H1 (cell line): ENCODE data around the gene PBX3. TPM values are rescaled to one million over a fixed set of nuclear protein-coding genes. Genes with fewer than 3 reads are reported as not detected.

ENCODE experiments used
- CTCF ChIA-PET: fragments of 300-600 bp; sonication (Branson Sonifier 250); formaldehyde crosslinking; loops from one replicate; lab custom pipeline; 2021; ENCODE audit not compliant: partially characterized antibody; lab: Charles Lee
- POLR2A ChIA-PET: fragments of 300-600 bp; sonication (Branson Sonifier 250); formaldehyde crosslinking; loops from one replicate; lab custom pipeline; 2021; ENCODE audit warnings: inconsistent platforms; ENCODE audit not compliant: partially characterized antibody; lab: Charles Lee
- DNase-seq, 2 experiments: peaks; one replicate each; pipeline versions ENCODE4 v3.0.0 to v3.0.0-alpha.2; 2010 to 2022; ENCODE audit warnings: low spot score in 2 of 2, low read depth in 1 of 2, mixed read lengths in 1 of 2
- FAIRE-seq: peaks from 2 replicates; lab custom pipeline; 2011; peaks lifted over from hg19 to GRCh38; lab: Jason Lieb, UNC
- H2AFZ ChIP-seq: 2 replicates; pipeline ENCODE4 v1.8.1; 2012; ENCODE audit warnings: low read length, inconsistent platforms
- H2AK5ac ChIP-seq: 2 replicates; pipeline ENCODE4 v1.6.1; 2013; ENCODE audit warnings: low read depth, low read length
- H2BK120ac ChIP-seq: replicated peaks from 2 replicates; pipeline ENCODE3; 2013; ENCODE audit warnings: low read depth, low read length, inconsistent platforms
- H2BK12ac ChIP-seq: 2 replicates; pipeline ENCODE4 v1.6.1; 2013; ENCODE audit warnings: low read depth, low read length
- H2BK15ac ChIP-seq: 2 replicates; pipeline ENCODE4 v1.6.1; 2013; ENCODE audit warnings: low read length
- H2BK20ac ChIP-seq: 2 replicates; pipeline ENCODE4 v1.6.1; 2013; ENCODE audit warnings: low read length
- H2BK5ac ChIP-seq: 2 replicates; pipeline ENCODE4 v1.6.1; 2013; ENCODE audit warnings: low read depth, low read length
- H3K14ac ChIP-seq: 2 replicates; pipeline ENCODE4 v1.6.1; 2013; ENCODE audit warnings: inconsistent platforms; ENCODE audit not compliant: insufficient read length
- H3K18ac ChIP-seq: 2 replicates; pipeline ENCODE4 v1.6.1; 2013; ENCODE audit warnings: low read length; ENCODE audit errors: extremely low read depth
- H3K23ac ChIP-seq: 2 replicates; pipeline ENCODE4 v1.6.1; 2013; ENCODE audit warnings: inconsistent platforms; ENCODE audit not compliant: insufficient read length
- H3K23me2 ChIP-seq: 2 replicates; pipeline ENCODE4 v1.6.1; 2013; ENCODE audit warnings: low read depth, low read length
- H3K27ac ChIP-seq: 2 replicates; pipeline ENCODE4 v1.6.1; 2011; ENCODE audit warnings: low read depth, low read length, inconsistent platforms
- H3K27me3 ChIP-seq, 4 experiments: replicated peaks in 1 of 4; 1 replicate in 1 of 4; 2 replicates in 3 of 4; pipeline versions ENCODE4 v1.6.1 to v1.8.1; 2011 to 2013; ENCODE audit warnings: low read length in 3 of 4, mild to moderate bottlenecking in 3 of 4, inconsistent platforms in 2 of 4, mixed read lengths in 2 of 4, moderate library complexity in 1 of 4; ENCODE audit not compliant: control insufficient read depth in 3 of 4, insufficient read depth in 3 of 4; ENCODE audit errors: extremely low read depth in 1 of 4
- H3K36me3 ChIP-seq, 4 experiments: 2 replicates each; pipeline versions ENCODE4 v1.6.1 to v1.8.1; 2011 to 2013; ENCODE audit warnings: mild to moderate bottlenecking in 4 of 4, low read length in 3 of 4, moderate library complexity in 2 of 4, control low read depth in 1 of 4, inconsistent platforms in 1 of 4; ENCODE audit not compliant: insufficient read depth in 4 of 4, control insufficient read depth in 2 of 4
- H3K4ac ChIP-seq: replicated peaks from 2 replicates; pipeline ENCODE3; 2013; ENCODE audit warnings: low read length, low read depth, mixed read lengths, inconsistent platforms; ENCODE audit not compliant: insufficient read length
- H3K4me1 ChIP-seq, 4 experiments: replicated peaks in 1 of 4; 1 replicate in 1 of 4; 2 replicates in 3 of 4; pipeline versions ENCODE4 v1.6.1 to v1.8.1; 2011 to 2013; ENCODE audit warnings: low read length in 3 of 4, inconsistent platforms in 2 of 4, mixed read lengths in 1 of 4; ENCODE audit not compliant: insufficient read depth in 4 of 4, control insufficient read depth in 3 of 4
- H3K4me2 ChIP-seq, 2 experiments: 2 replicates each; pipeline versions ENCODE4 v1.6.1 to v1.8.1; 2011 to 2013; ENCODE audit warnings: low read depth in 2 of 2, low read length in 2 of 2, control low read depth in 1 of 2, inconsistent platforms in 1 of 2, mild to moderate bottlenecking in 1 of 2; ENCODE audit not compliant: insufficient read depth in 1 of 2
- H3K4me3 ChIP-seq, 4 experiments: fragments of 200-600, 300-600 bp in 1 of 4; sonication (generic), shearing (Covaris generic), sonication (Bioruptor Twin) in 1 of 4; 2 replicates each; pipeline versions ENCODE4 v1.5.1 to v1.8.1; 2011 to 2016; ENCODE audit warnings: low read length in 4 of 4, low read depth in 3 of 4, control low read depth in 2 of 4, inconsistent platforms in 2 of 4, mild to moderate bottlenecking in 2 of 4, mixed read lengths in 1 of 4, moderate library complexity in 1 of 4; ENCODE audit not compliant: insufficient read depth in 2 of 4; ENCODE audit errors: extremely low read depth in 1 of 4
- H3K56ac ChIP-seq: replicated peaks from 2 replicates; pipeline ENCODE3; 2013; ENCODE audit warnings: low read depth, mild to moderate bottlenecking, mixed read lengths, low read length, inconsistent platforms; ENCODE audit not compliant: insufficient read length
- H3K79me1 ChIP-seq: 2 replicates; pipeline ENCODE4 v1.6.1; 2013; ENCODE audit warnings: low read depth, low read length, control low read depth
- H3K79me2 ChIP-seq, 2 experiments: 2 replicates each; pipeline versions ENCODE4 v1.6.1 to v1.8.1; 2012 to 2013; ENCODE audit warnings: low read length in 2 of 2, mild to moderate bottlenecking in 2 of 2, inconsistent platforms in 1 of 2; ENCODE audit not compliant: insufficient read depth in 2 of 2, control insufficient read depth in 1 of 2
- H3K9ac ChIP-seq, 4 experiments: replicated peaks in 1 of 4; 1 replicate in 1 of 4; 2 replicates in 3 of 4; pipeline versions ENCODE4 v1.6.1 to v1.8.1; 2011 to 2013; ENCODE audit warnings: low read depth in 3 of 4, low read length in 3 of 4, control low read depth in 2 of 4, mild to moderate bottlenecking in 2 of 4, moderate library complexity in 2 of 4, inconsistent platforms in 1 of 4; ENCODE audit errors: extremely low read depth in 1 of 4
- H3K9me3 ChIP-seq, 2 experiments: 2 replicates each; pipeline versions ENCODE4 v1.6.1 to v1.8.1; 2012 to 2013; ENCODE audit warnings: mild to moderate bottlenecking in 2 of 2, moderate library complexity in 2 of 2, control low read depth in 1 of 2, inconsistent platforms in 1 of 2, low read depth in 1 of 2, low read length in 1 of 2, mixed read lengths in 1 of 2; ENCODE audit not compliant: insufficient read depth in 2 of 2
- H4K20me1 ChIP-seq, 2 experiments: replicated peaks in 1 of 2; 2 replicates each; pipeline versions ENCODE3 to v1.8.1; 2011 to 2013; ENCODE audit warnings: inconsistent platforms in 2 of 2, low read length in 2 of 2, mild to moderate bottlenecking in 1 of 2; ENCODE audit not compliant: insufficient read depth in 2 of 2, control insufficient read depth in 1 of 2
- H4K5ac ChIP-seq: 2 replicates; pipeline ENCODE4 v1.6.1; 2013; ENCODE audit warnings: low read length, low read depth, mixed read lengths, inconsistent platforms; ENCODE audit not compliant: insufficient read length
- H4K8ac ChIP-seq: 2 replicates; pipeline ENCODE4 v1.8.0; 2013; ENCODE audit warnings: mild to moderate bottlenecking, moderate library complexity, low read length, inconsistent platforms; ENCODE audit not compliant: insufficient read depth; ENCODE audit errors: extremely low read depth
- H4K91ac ChIP-seq: replicated peaks from 2 replicates; pipeline ENCODE3; 2013; ENCODE audit warnings: low read length, mixed read lengths, inconsistent platforms; ENCODE audit not compliant: insufficient read length
- BRCA1 ChIP-seq: IDR thresholded peaks from 2 replicates; pipeline ENCODE4 v1.6.1; 2012; ENCODE audit warnings: low read depth, low read length, improper control_type of control experiment
- FOSL1 ChIP-seq: IDR thresholded peaks from 2 replicates; pipeline ENCODE4 v1.6.1; 2011; ENCODE audit warnings: mild to moderate bottlenecking, low read depth, low read length, moderate library complexity; ENCODE audit not compliant: insufficient read depth
- GABPA ChIP-seq: IDR thresholded peaks from 2 replicates; pipeline ENCODE4 v1.6.1; 2011; ENCODE audit warnings: mild to moderate bottlenecking, low read length, moderate library complexity, borderline replicate concordance; ENCODE audit not compliant: insufficient read depth
- JUND ChIP-seq: IDR thresholded peaks from 2 replicates; pipeline ENCODE4 v1.6.1; 2011; ENCODE audit warnings: mild to moderate bottlenecking, improper control_type of control experiment, low read length
- KDM1A ChIP-seq: fragments of 200-600, 300-600 bp; sonication (generic); IDR thresholded peaks from 2 replicates; pipeline ENCODE4 v1.7.1; 2016; ENCODE audit warnings: mild to moderate bottlenecking, low read length, borderline replicate concordance
- KDM4A ChIP-seq: IDR thresholded peaks from one replicate; pipeline ENCODE4 v1.7.1; 2012; ENCODE audit warnings: low read depth, mild to moderate bottlenecking, moderate library complexity, low read length, inconsistent platforms; ENCODE audit not compliant: severe bottlenecking
- MAFK ChIP-seq: IDR thresholded peaks from 2 replicates; pipeline ENCODE4 v1.6.1; 2012; ENCODE audit warnings: low read depth, mild to moderate bottlenecking, improper control_type of control experiment, low read length
- MAX ChIP-seq: IDR thresholded peaks from 2 replicates; pipeline ENCODE4 v1.6.1; 2012; ENCODE audit warnings: inconsistent platforms
- PHF8 ChIP-seq: fragments of 200-600 bp; sonication (generic); conservative IDR thresholded peaks from 2 replicates; pipeline ENCODE4 v1.7.1; 2012; ENCODE audit warnings: low read depth, mild to moderate bottlenecking, inconsistent platforms, low read length, moderate library complexity
- RNF2 ChIP-seq: fragments of 200-900, 300-1000 bp; sonication (generic); IDR thresholded peaks from 2 replicates; pipeline ENCODE4 v1.7.1; 2016; ENCODE audit warnings: borderline replicate concordance, low read depth, mild to moderate bottlenecking, antibody characterized with exemption, low read length; ENCODE audit not compliant: poor library complexity, severe bottlenecking; ENCODE audit errors: missing control alignments
- SIN3A ChIP-seq, 2 experiments: IDR thresholded peaks in 1 of 2; conservative IDR thresholded peaks in 1 of 2; 2 replicates each; pipeline ENCODE4 v1.6.1; 2011 to 2012; ENCODE audit warnings: low read length in 2 of 2, improper control_type of control experiment in 1 of 2, low read depth in 1 of 2, mild to moderate bottlenecking in 1 of 2
- SP4 ChIP-seq: IDR thresholded peaks from 2 replicates; pipeline ENCODE4 v1.6.1; 2012; ENCODE audit warnings: low read length, inconsistent platforms
- TAF1 ChIP-seq: IDR thresholded peaks from 2 replicates; pipeline ENCODE4 v1.6.1; 2011; ENCODE audit warnings: mild to moderate bottlenecking, low read depth, low read length
- TBP ChIP-seq: IDR thresholded peaks from 2 replicates; pipeline ENCODE4 v1.6.1; 2011; ENCODE audit warnings: low read depth, low read length, improper control_type of control experiment
- WGBS, 2 experiments: shearing (Covaris generic) in 1 of 2; methylation state at CpG; one replicate each; pipeline versions ENCODE4 v1.1.6 to v1.1.7; 2013 to 2015; ENCODE audit warnings: low lambda C conversion rate in 2 of 2, mixed read lengths in 2 of 2, inconsistent platforms in 1 of 2, low coverage in 1 of 2, missing lambda C conversion rate in 1 of 2; ENCODE audit not compliant: insufficient replicate concordance in 2 of 2, insufficient coverage in 1 of 2, insufficient read length in 1 of 2; ENCODE audit errors: extremely low coverage in 1 of 2, missing lambda C conversion rate in 1 of 2; 5-methylcytosine and 5-hydroxymethylcytosine counted together
- polyA plus RNA-seq, 7 experiments: library from polyadenylated mRNA; depleted of rRNA in 3 of 7; stranded (reverse) in 5 of 7; unstranded in 2 of 7; fragments of >200 nt in 5 of 7; fragments of 200-250 nt in 2 of 7; gene quantifications; 1 replicate in 5 of 7; 2 replicates in 1 of 7; 4 replicates in 1 of 7; pipeline versions ENCODE4 v1.2.1 to v1.2.3, GENCODE V29; 2011 to 2013; ENCODE audit warnings: missing spikeins in 2 of 7, mixed read lengths in 2 of 7
- total RNA-seq: library from RNA; stranded (reverse); fragmentation: NEBNext Ultra II Directional; extraction: Animal tissue kit (Norgen Biotek cat#: 25700); gene quantifications from 2 replicates; pipeline ENCODE4 v1.2.1, GENCODE V29; 2021

The PBX3 gene
- total and polyA plus RNA-seq, 2 of the 8 experiments (the other 6 are each of a cell fraction or from before 2014, with no cell fraction given): 22.7 to 44.3 TPM

GRCh38 chr9:125730168-125730567 lies 17.0 kb upstream of the PBX3 start:
- no peaks in the 10 kb centered on the region for H3K23me2 ChIP-seq
- no peak overlapping the region for H4K91ac ChIP-seq
- H3K4ac ChIP-seq: no peak overlapping the region
- no peak overlapping the region for H3K9ac ChIP-seq
- POLR2A ChIA-PET: no interaction called here
- H4K5ac ChIP-seq: no peak overlapping the region
- FAIRE-seq (no peak), DNase-seq (no peak)
- H3K79me2 ChIP-seq: no peaks in the 10 kb centered on the region
- no peak overlapping the region for H2BK15ac ChIP-seq
- no peak overlapping the region for H3K4me3 ChIP-seq
- H3K36me3 ChIP-seq: no peaks in the 10 kb centered on the region
- no peaks in the 10 kb centered on the region for H3K27me3 ChIP-seq
- H3K56ac ChIP-seq: no peak overlapping the region
- H3K18ac ChIP-seq: no peak overlapping the region
- no peak overlapping the region for H3K27ac ChIP-seq
- no peak overlapping the region for H2BK20ac ChIP-seq
- H3K14ac ChIP-seq: no peak overlapping the region
- H3K79me1 ChIP-seq: no peaks in the 10 kb centered on the region
- H4K8ac ChIP-seq: no peak overlapping the region
- CTCF ChIA-PET: interaction anchor here (1.6 kb wide), 2 partner anchors 11 to 17 kb away, joined by 3 to 4 read pairs; no protein-coding TSS in a partner anchor
- H2BK5ac ChIP-seq: no peak overlapping the region
- H3K4me1 ChIP-seq: peaks cover 0 to 10% (median 2%) of the 10 kb centered on the region in 4 experiments; a peak in 4 of 7 replicates
- no peaks in the 10 kb centered on the region for H3K9me3 ChIP-seq
- H3K23ac ChIP-seq: no peak overlapping the region
- no peak overlapping the region for H2BK12ac ChIP-seq
- no peak overlapping the region for H2BK120ac ChIP-seq
- no peak overlapping the region for H2AFZ ChIP-seq
- H2AK5ac ChIP-seq: no peak overlapping the region
- no peak overlapping the region for H3K4me2 ChIP-seq
- WGBS, 2 experiments: 88% methylated on average over 2 of the region's 2 CpGs; no CpG with 5 or more reads in 1 of the 2 experiments
- no peaks in the 10 kb centered on the region for H4K20me1 ChIP-seq
- no peak for TF ChIP-seq PHF8
- TF ChIP-seq MAX: no peak
- TF ChIP-seq TBP: no peak
- no peak for TF ChIP-seq KDM1A
- no peak for TF ChIP-seq KDM4A
- TF ChIP-seq BRCA1: no peak
- no peak for TF ChIP-seq GABPA
- no peak for TF ChIP-seq FOSL1
- TF ChIP-seq JUND: no peak
- no peak for TF ChIP-seq RNF2
- no peak for TF ChIP-seq MAFK
- no peak for TF ChIP-seq SP4
- TF ChIP-seq TAF1: no peak
- no peak for TF ChIP-seq SIN3A (conservative IDR thresholded peaks at IDR 0.05 in 1 of 2, IDR thresholded peaks at IDR 0.05 in 1 of 2; ENCODE audit: low read depth in 1 of 2, low read length in 2 of 2)
